GM21526 (cell line): ENCODE results near the gene CLDN14.

Experiments used
- ATAC-seq: cut with Tn5 transposase; IDR thresholded peaks from one replicate; pipeline ENCODE4 v1.9.1; 2021; ENCODE audit warnings: moderate library complexity; ENCODE audit not compliant: unreplicated experiment, low FRiP score

Gene CLDN14

GRCh38 chr21:36473203-36473602, 6.7 kb downstream of the CLDN14 start:
- ATAC-seq = no peak

GRCh38 chr21:36472377-36472776, 7.5 kb downstream of the CLDN14 start:
- no peak for ATAC-seq

GRCh38 chr21:36471254-36471723, 8.6 kb downstream of the CLDN14 start:
- ATAC-seq = no peak

GRCh38 chr21:36470294-36470693, 9.6 kb downstream of the CLDN14 start:
- ATAC-seq = no peak

- no peak for ATAC-seq
Measured at GRCh38 chr21:36466061-36466511, 13.8 kb downstream of the CLDN14 start.

GRCh38 chr21:36465478-36465877, 14.4 kb downstream of the CLDN14 start:
- ATAC-seq = no peak

- no peak for ATAC-seq
Measured at GRCh38 chr21:36464590-36464989, 15.3 kb downstream of the CLDN14 start.

GRCh38 chr21:36463991-36464390, 15.9 kb downstream of the CLDN14 start:
- ATAC-seq = no peak

- no peak for ATAC-seq
Measured at GRCh38 chr21:36463204-36463603, 16.7 kb downstream of the CLDN14 start.

- no peak for ATAC-seq
Measured at GRCh38 chr21:36461918-36462486, 17.9 kb downstream of the CLDN14 start.

GRCh38 chr21:36461277-36461917, 18.5 kb downstream of the CLDN14 start:
- no peak for ATAC-seq

GRCh38 chr21:36460866-36461265, 19.1 kb downstream of the CLDN14 start:
- no peak for ATAC-seq

GRCh38 chr21:36459098-36459497, 20.8 kb downstream of the CLDN14 start:
- ATAC-seq = no peak

- ATAC-seq = no peak
Measured at GRCh38 chr21:36456729-36457414, 23.1 kb downstream of the CLDN14 start.

- ATAC-seq = no peak
Measured at GRCh38 chr21:36454706-36455105, 25.2 kb downstream of the CLDN14 start.

- ATAC-seq = no peak
Measured at GRCh38 chr21:36454093-36454531, 25.8 kb downstream of the CLDN14 start.

GRCh38 chr21:36452281-36452825, 27.6 kb downstream of the CLDN14 start:
- ATAC-seq = no peak

- ATAC-seq = no peak
Measured at GRCh38 chr21:36451506-36451905, 28.4 kb downstream of the CLDN14 start.

- no peak for ATAC-seq
Measured at GRCh38 chr21:36450511-36450910, 29.4 kb downstream of the CLDN14 start.

- no peak for ATAC-seq
Measured at GRCh38 chr21:36446301-36446700, 33.6 kb downstream of the CLDN14 start.

- no peak for ATAC-seq
Measured at GRCh38 chr21:36441715-36442114, 38.2 kb downstream of the CLDN14 start.
